GM10266 (cell line): Measurements from ENCODE around the gene WDR46.

ENCODE experiments used
- DNase-seq: peaks from one replicate; pipeline ENCODE4 v3.0.0; 2012; ENCODE audit errors: extremely low spot score
- CTCF ChIP-seq: IDR thresholded peaks from 2 replicates; pipeline ENCODE4 v1.5.1; 2012; ENCODE audit warnings: mild to moderate bottlenecking, low read depth; ENCODE audit not compliant: control insufficient read depth, insufficient read depth; ENCODE audit errors: missing control alignments

WDR46 gene

GRCh38 chr6:33323623-33323948 lies 34.5 kb upstream of the WDR46 start:
- TF ChIP-seq CTCF = no peak
- DNase-seq = no peak

DNA sequence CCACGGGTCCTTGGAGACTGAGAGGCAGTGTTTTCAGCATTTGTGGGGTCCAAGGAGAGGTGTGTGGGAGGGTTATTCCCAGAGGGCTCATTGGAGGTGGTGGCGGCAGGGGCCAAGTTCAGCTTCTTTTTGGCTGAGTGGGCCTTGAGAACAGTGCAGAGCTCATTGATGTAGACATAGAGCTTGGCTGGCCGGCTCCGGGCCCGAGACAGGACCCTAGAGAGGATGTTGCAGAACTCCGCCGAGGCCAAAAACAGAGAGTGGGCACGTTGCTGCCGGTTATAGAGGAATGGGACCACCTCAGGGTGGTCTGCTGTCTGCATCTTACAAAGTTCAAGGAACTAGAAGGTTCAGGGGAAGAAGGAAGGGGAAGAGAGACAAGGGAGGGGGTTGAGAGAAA lies 32.2 kb upstream of the WDR46 start:
- no peak for DNase-seq
- TF ChIP-seq CTCF = no peak

- TF ChIP-seq CTCF = no peak
- no peak for DNase-seq
Measured at GRCh38 chr6:33320315-33321181, 31.5 kb upstream of the WDR46 start.

DNA sequence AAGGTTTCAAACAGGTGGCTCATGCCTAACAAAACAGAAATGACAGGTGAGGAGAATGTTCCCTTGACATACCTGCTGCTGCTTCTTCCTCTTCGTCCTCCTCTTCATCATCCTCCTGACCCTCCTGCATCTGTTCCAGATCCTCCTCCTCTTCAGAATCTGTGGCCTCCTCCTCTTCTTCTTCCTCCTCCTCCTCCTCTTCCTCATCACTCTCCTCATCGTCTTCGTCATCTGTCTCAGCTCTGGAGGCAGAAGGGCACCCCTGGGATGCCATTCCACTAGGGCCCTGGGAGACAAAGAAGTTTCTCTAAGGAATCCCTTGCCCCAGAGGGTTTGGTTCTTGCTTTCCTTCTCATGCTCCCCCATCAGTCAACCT lies 30.9 kb upstream of the WDR46 start:
- no peak for DNase-seq
- no peak for TF ChIP-seq CTCF

- no peak for TF ChIP-seq CTCF
- no peak for DNase-seq
Measured at GRCh38 chr6:33318426-33319073, 29.5 kb upstream of the WDR46 start.

DNA sequence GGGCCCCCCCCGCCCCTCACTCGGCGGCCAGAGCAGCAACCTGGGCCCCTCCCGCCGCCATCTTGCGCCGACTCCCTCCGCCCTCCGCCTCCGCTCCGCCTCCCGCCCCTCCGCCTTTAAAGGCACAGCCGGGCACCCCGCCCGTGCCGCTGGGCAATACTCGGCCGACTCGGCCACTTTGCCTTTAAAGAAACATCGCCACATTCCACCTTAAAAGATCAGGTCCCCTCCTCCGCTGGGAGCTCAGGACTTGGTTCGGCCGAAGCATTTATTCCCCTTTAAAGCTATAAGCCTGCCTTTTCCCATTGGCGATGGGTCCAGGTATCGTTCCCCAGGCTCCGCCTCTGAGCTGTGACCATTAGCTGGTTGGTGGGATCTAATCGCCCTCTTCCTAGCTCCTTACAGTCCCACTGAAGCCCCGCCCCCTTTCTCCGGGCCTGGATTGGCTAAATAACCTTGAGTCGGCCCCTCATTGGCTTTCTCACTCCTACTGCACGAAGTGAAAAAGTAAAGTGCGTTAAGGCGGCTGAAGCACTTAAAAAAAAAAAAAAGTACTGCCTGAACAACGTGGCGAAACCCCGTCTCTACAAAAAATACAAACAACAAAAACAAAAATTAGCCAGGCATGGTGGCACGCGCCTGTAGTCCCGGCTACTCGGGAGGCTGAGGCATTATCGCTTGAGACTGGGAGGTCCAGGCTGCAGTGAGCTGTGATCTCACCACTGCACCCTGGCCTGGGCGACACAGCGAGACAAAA lies 28.8 kb upstream of the WDR46 start, which contains the start of gene ZBTB22:
ZBTB22 (minus strand) TSS at position 76 of the 757 bp plus-strand sequence. CDS start 828 bp downstream, outside the sequence.
- DNase-seq = peak; percentile 90
- TF ChIP-seq CTCF = no peak

- TF ChIP-seq CTCF = no peak
- DNase-seq = no peak
Measured at GRCh38 chr6:33317419-33317668, 28.3 kb upstream of the WDR46 start.
